IMR-90 (cell line): ENCODE results near the gene RETN. TPM values are rescaled to one million over a fixed set of nuclear protein-coding genes. Genes with fewer than 3 reads are reported as not detected.

Experiments used
- ATAC-seq: fragments of 200-7000 bp; cut with Tn5 transposase; 2 replicates; pipeline ENCODE4 v1.9.1; 2020; ENCODE audit warnings: low read depth, mild to moderate bottlenecking, moderate library complexity
- BruUV-seq: library from RNA; stranded (reverse); fragments of 400-500 nt; replicated peaks from 2 replicates; lab custom pipeline; 2021; lab: Mats Ljungman, UMichigan
- CTCF ChIA-PET: fragments of 300-600 bp; formaldehyde crosslinking; extraction: SDS; loops from one replicate; lab custom pipeline; 2021; ENCODE audit warnings: antibody characterized with exemption; lab: Yijun Ruan, JAX
- POLR2A ChIA-PET: fragments of 300-600 bp; sonication (Branson Sonifier 250); formaldehyde crosslinking; loops from one replicate; lab custom pipeline; 2022; ENCODE audit warnings: antibody characterized with exemption; ENCODE audit not compliant: unreplicated experiment; lab: Charles Lee
- DNase-seq: peaks from one replicate; pipeline ENCODE4 v3.0.0; 2013
- H2AFZ ChIP-seq: replicated peaks from 2 replicates; pipeline ENCODE3; 2013; ENCODE audit warnings: low read length, mild to moderate bottlenecking; ENCODE audit not compliant: poor library complexity
- H2AK5ac ChIP-seq: 2 replicates; pipeline ENCODE4 v1.6.1; 2013; ENCODE audit warnings: low read depth, low read length, inconsistent platforms
- H2AK9ac ChIP-seq: replicated peaks from 2 replicates; pipeline ENCODE3; 2013; ENCODE audit warnings: mild to moderate bottlenecking, low read depth, low read length, moderate library complexity; ENCODE audit not compliant: poor library complexity
- H2BK120ac ChIP-seq: 2 replicates; pipeline ENCODE4 v1.6.1; 2013; ENCODE audit warnings: low read depth, low read length, inconsistent platforms
- H2BK15ac ChIP-seq: 3 replicates; pipeline ENCODE4 v1.6.1; 2013; ENCODE audit warnings: low read depth, low read length, inconsistent platforms
- H2BK20ac ChIP-seq: 2 replicates; pipeline ENCODE4 v1.6.1; 2013; ENCODE audit warnings: low read depth, mild to moderate bottlenecking, inconsistent platforms, low read length, moderate library complexity
- H2BK5ac ChIP-seq: 2 replicates; pipeline ENCODE4 v1.6.1; 2013; ENCODE audit warnings: mild to moderate bottlenecking, low read depth, low read length, inconsistent platforms; ENCODE audit not compliant: poor library complexity, severe bottlenecking
- H3K14ac ChIP-seq: replicated peaks from 2 replicates; pipeline ENCODE4 v1.6.1; 2013; ENCODE audit warnings: low read depth, low read length, inconsistent platforms
- H3K18ac ChIP-seq: 2 replicates; pipeline ENCODE4 v1.6.1; 2013; ENCODE audit warnings: low read depth, low read length, control low read depth
- H3K23ac ChIP-seq: 2 replicates; pipeline ENCODE4 v1.6.1; 2013; ENCODE audit warnings: low read depth, low read length, inconsistent platforms
- H3K27ac ChIP-seq: 2 replicates; pipeline ENCODE4 v1.5.1; 2013; ENCODE audit warnings: mild to moderate bottlenecking, control low read depth, low read length; ENCODE audit not compliant: insufficient read depth
- H3K27me3 ChIP-seq: 2 replicates; pipeline ENCODE4 v1.6.1; 2013; ENCODE audit warnings: low read length; ENCODE audit not compliant: control insufficient read depth, insufficient read depth
- H3K36me3 ChIP-seq: 2 replicates; pipeline ENCODE4 v1.6.1; 2013; ENCODE audit warnings: low read length, mixed read lengths; ENCODE audit not compliant: control insufficient read depth, insufficient read depth
- H3K4ac ChIP-seq: 2 replicates; pipeline ENCODE4 v1.6.1; 2013; ENCODE audit warnings: low read depth, low read length, inconsistent platforms
- H3K4me1 ChIP-seq: 2 replicates; pipeline ENCODE4 v1.6.1; 2013; ENCODE audit warnings: low read length, mixed read lengths; ENCODE audit not compliant: control insufficient read depth, insufficient read depth
- H3K4me2 ChIP-seq: 2 replicates; pipeline ENCODE4 v1.6.1; 2013; ENCODE audit warnings: low read depth, mild to moderate bottlenecking, control low read depth, low read length, moderate library complexity
- H3K4me3 ChIP-seq: 2 replicates; pipeline ENCODE4 v1.5.1; 2013; ENCODE audit warnings: low read depth, mild to moderate bottlenecking, control low read depth, low read length, moderate library complexity; ENCODE audit not compliant: insufficient read depth
- H3K56ac ChIP-seq: 2 replicates; pipeline ENCODE4 v1.6.1; 2013; ENCODE audit warnings: low read length, inconsistent platforms; ENCODE audit not compliant: insufficient read depth; ENCODE audit errors: extremely low read depth
- H3K79me1 ChIP-seq, 2 experiments: 2 replicates each; pipeline ENCODE4 v1.6.1; 2013; ENCODE audit warnings: low read length in 2 of 2, inconsistent platforms in 1 of 2, low read depth in 1 of 2
- H3K9ac ChIP-seq: 2 replicates; pipeline ENCODE4 v1.6.1; 2013; ENCODE audit warnings: low read depth, low read length, control low read depth
- H3K9me1 ChIP-seq: 2 replicates; pipeline ENCODE4 v1.6.1; 2013; ENCODE audit warnings: low read length, inconsistent platforms; ENCODE audit not compliant: insufficient read depth
- H3K9me3 ChIP-seq: 2 replicates; pipeline ENCODE4 v1.6.1; 2013; ENCODE audit warnings: low read length; ENCODE audit not compliant: control insufficient read depth, insufficient read depth
- H4K20me1 ChIP-seq: 2 replicates; pipeline ENCODE4 v1.6.1; 2013; ENCODE audit warnings: low read length, inconsistent platforms; ENCODE audit not compliant: insufficient read depth
- H4K5ac ChIP-seq: 2 replicates; pipeline ENCODE4 v1.6.1; 2013; ENCODE audit warnings: mild to moderate bottlenecking, low read depth, low read length, control low read depth
- H4K8ac ChIP-seq, 2 experiments: 2 replicates each; pipeline ENCODE4 v1.6.1; 2013; ENCODE audit warnings: low read depth in 2 of 2, low read length in 2 of 2, control low read depth in 1 of 2, inconsistent platforms in 1 of 2
- H4K91ac ChIP-seq: 2 replicates; pipeline ENCODE4 v1.6.1; 2013; ENCODE audit warnings: low read depth, low read length, inconsistent platforms; ENCODE audit not compliant: insufficient read depth
- FOS ChIP-seq: fragments of 150-350 bp; IDR thresholded peaks from 2 replicates; pipeline ENCODE4 v1.6.1; 2016; ENCODE audit warnings: low read depth, low read length
- POLR2A ChIP-seq: IDR thresholded peaks from 2 replicates; pipeline ENCODE4 v1.6.1; 2012; ENCODE audit warnings: mild to moderate bottlenecking, low read depth, low read length
- RCOR1 ChIP-seq: IDR thresholded peaks from 2 replicates; pipeline ENCODE4 v1.6.1; 2012; ENCODE audit warnings: mild to moderate bottlenecking, low read length, improper control_type of control experiment; ENCODE audit not compliant: insufficient replicate concordance
- SMC3 ChIP-seq: fragments of 150-350 bp; IDR thresholded peaks from 2 replicates; pipeline ENCODE4 v1.6.1; 2016; ENCODE audit warnings: low read depth, mild to moderate bottlenecking, antibody characterized with exemption, low read length, moderate library complexity
- USF2 ChIP-seq: fragments of 150-350 bp; IDR thresholded peaks from 2 replicates; pipeline ENCODE4 v1.6.1; 2017; ENCODE audit warnings: mild to moderate bottlenecking, antibody characterized with exemption, low read length, low read depth
- WGBS, 2 experiments: methylation state at CpG; one replicate each; pipeline versions ENCODE4 v1.1.5 to v1.1.7; 2013; ENCODE audit warnings: missing lambda C conversion rate in 2 of 2; ENCODE audit not compliant: insufficient read length in 1 of 2; ENCODE audit errors: extremely low coverage in 2 of 2; 5-methylcytosine and 5-hydroxymethylcytosine counted together
- dilution Hi-C: fragments of 300-500 bp; cut with HindIII; formaldehyde crosslinking; loops from one replicate; pipeline ENCODE4 v1.14.3; 2018; ENCODE audit warnings: low sequenced_read_pairs; ENCODE audit not compliant: unreplicated experiment
- in situ Hi-C: fragments of 300-500 bp; cut with MboI; formaldehyde crosslinking; loops from 3 replicates; pipeline ENCODE4 v1.14.3; 2019; ENCODE audit warnings: low sequenced_read_pairs, inconsistent platforms, mixed read lengths
- intact Hi-C: fragments of 100-400 bp; cut with micrococcal nuclease; formaldehyde crosslinking; loops from 2 replicates; pipeline ENCODE4 v1.10.0; 2022
- polyA plus RNA-seq, 3 experiments: library from polyadenylated mRNA; depleted of rRNA; stranded (reverse); fragments of >200 nt; gene quantifications; 2 replicates each; pipeline ENCODE4 v1.2.3, GENCODE V29; 2012; ENCODE audit warnings: low replicate concordance in 1 of 3
- total RNA-seq: library from RNA; depleted of rRNA; stranded (reverse); fragments of >200 nt; gene quantifications from 2 replicates; pipeline ENCODE4 v1.2.3, GENCODE V29; 2012

The RETN gene
- total and polyA plus RNA-seq, 2 of the 4 experiments (the other 2 are of a cell fraction): not detected

DNA sequence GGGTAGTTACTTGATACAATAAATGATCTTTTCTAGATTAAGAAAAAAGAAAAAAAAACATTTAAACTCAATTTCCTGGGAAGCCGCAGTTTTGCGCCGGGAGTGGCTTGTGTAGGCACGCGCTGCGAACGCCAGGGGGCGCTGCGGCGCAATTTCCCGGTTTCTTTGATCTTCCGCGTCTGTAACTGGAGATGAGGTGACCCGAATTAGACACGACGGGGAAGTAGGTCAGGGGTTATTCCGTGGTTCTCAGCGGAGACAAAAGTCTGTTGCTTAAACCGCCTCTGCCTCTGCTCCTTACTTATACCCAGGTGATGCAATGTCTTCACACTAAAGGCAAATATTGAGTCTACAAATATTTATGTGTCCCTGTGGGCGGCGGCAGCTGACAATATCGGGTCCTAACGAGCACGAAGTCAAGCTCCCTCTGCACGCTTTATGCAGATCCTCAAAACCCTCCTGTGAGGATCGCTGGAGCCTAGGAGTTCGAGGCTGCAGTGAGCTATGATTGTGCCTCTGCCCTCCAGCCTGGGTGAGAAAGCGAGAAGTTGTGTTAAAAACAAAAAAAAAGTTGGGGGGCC, 16.7 kb upstream of the RETN start (continued):
- no peak for TF ChIP-seq RCOR1

GRCh38 chr19:7654401-7654800, 14.4 kb upstream of the RETN start:
- CTCF ChIA-PET: interaction anchor here (0.9 kb wide), 1 partner anchor 26 kb away, joined by 4 read pairs; the partner anchor contains the start of gene TRAPPC5
- Histone ChIP-seq H3K27ac (no peak overlapping the region), H2BK20ac (no peak overlapping the region), H3K4me1 (no peaks in the 10 kb centered on the region), H3K14ac (no peak overlapping the region), H4K5ac (no peak overlapping the region), H2BK15ac (no peak overlapping the region), H3K18ac (no peak overlapping the region), H3K4me3 (no peak overlapping the region), H3K4me2 (no peak overlapping the region), H3K56ac (no peak overlapping the region), H3K9me1 (no peaks in the 10 kb centered on the region), H2BK5ac (no peak overlapping the region), H4K20me1 (no peaks in the 10 kb centered on the region), H2BK120ac (no peak overlapping the region), H3K27me3 (peaks cover 9% of the 10 kb centered on the region; the same call in 1 of the 2 replicates), H3K9ac (no peak overlapping the region), H3K9me3 (no peaks in the 10 kb centered on the region), H3K36me3 (no peaks in the 10 kb centered on the region), H3K4ac (no peak overlapping the region), H2AK9ac (no peak overlapping the region), H3K79me1 (no peaks in the 10 kb centered on the region), H4K8ac (no peak overlapping the region), H4K91ac (no peak overlapping the region), H3K23ac (no peak overlapping the region), H2AFZ (no peak overlapping the region), H2AK5ac (no peak overlapping the region)
- TF ChIP-seq USF2 (peak; percentile 60; the same call in 1 of the 2 replicates), FOS (no peak), SMC3 (no peak), POLR2A (no peak)
- peak; percentile 5 for DNase-seq
- intact Hi-C loops: no loop called here
- WGBS, 2 experiments: no CpG with 5 or more reads among the region's 8 CpGs
- dilution Hi-C loops: no loop called here
- in situ Hi-C loops: no loop called here
- no peak for ATAC-seq
- BruUV-seq: no TSS peak
- POLR2A ChIA-PET: no interaction called here
